H1 (cell line): ENCODE results near the gene VAV2. TPM values are rescaled to one million over a fixed set of nuclear protein-coding genes. Genes with fewer than 3 reads are reported as not detected.
A peak's percentile ranks its signal among the peaks of the same experiment; 100 is the strongest.

Experiments
- CTCF ChIA-PET: fragments of 300-600 bp; sonication (Branson Sonifier 250); formaldehyde crosslinking; loops from one replicate; lab custom pipeline; 2021; ENCODE audit not compliant: partially characterized antibody; lab: Charles Lee
- POLR2A ChIA-PET: fragments of 300-600 bp; sonication (Branson Sonifier 250); formaldehyde crosslinking; loops from one replicate; lab custom pipeline; 2021; ENCODE audit warnings: inconsistent platforms; ENCODE audit not compliant: partially characterized antibody; lab: Charles Lee
- DNase-seq, 2 experiments: peaks; one replicate each; pipeline versions ENCODE4 v3.0.0 to v3.0.0-alpha.2; 2010 to 2022; ENCODE audit warnings: low spot score in 2 of 2, low read depth in 1 of 2, mixed read lengths in 1 of 2
- FAIRE-seq: peaks from 2 replicates; lab custom pipeline; 2011; peaks lifted over from hg19 to GRCh38; lab: Jason Lieb, UNC
- H2AFZ ChIP-seq: 2 replicates; pipeline ENCODE4 v1.8.1; 2012; ENCODE audit warnings: low read length, inconsistent platforms
- H2AK5ac ChIP-seq: 2 replicates; pipeline ENCODE4 v1.6.1; 2013; ENCODE audit warnings: low read depth, low read length
- H2BK120ac ChIP-seq: replicated peaks from 2 replicates; pipeline ENCODE3; 2013; ENCODE audit warnings: low read depth, low read length, inconsistent platforms
- H2BK12ac ChIP-seq: 2 replicates; pipeline ENCODE4 v1.6.1; 2013; ENCODE audit warnings: low read depth, low read length
- H2BK15ac ChIP-seq: 2 replicates; pipeline ENCODE4 v1.6.1; 2013; ENCODE audit warnings: low read length
- H2BK20ac ChIP-seq: 2 replicates; pipeline ENCODE4 v1.6.1; 2013; ENCODE audit warnings: low read length
- H2BK5ac ChIP-seq: 2 replicates; pipeline ENCODE4 v1.6.1; 2013; ENCODE audit warnings: low read depth, low read length
- H3K14ac ChIP-seq: 2 replicates; pipeline ENCODE4 v1.6.1; 2013; ENCODE audit warnings: inconsistent platforms; ENCODE audit not compliant: insufficient read length
- H3K18ac ChIP-seq: 2 replicates; pipeline ENCODE4 v1.6.1; 2013; ENCODE audit warnings: low read length; ENCODE audit errors: extremely low read depth
- H3K23ac ChIP-seq: 2 replicates; pipeline ENCODE4 v1.6.1; 2013; ENCODE audit warnings: inconsistent platforms; ENCODE audit not compliant: insufficient read length
- H3K23me2 ChIP-seq: 2 replicates; pipeline ENCODE4 v1.6.1; 2013; ENCODE audit warnings: low read depth, low read length
- H3K27ac ChIP-seq: 2 replicates; pipeline ENCODE4 v1.6.1; 2011; ENCODE audit warnings: low read depth, low read length, inconsistent platforms
- H3K27me3 ChIP-seq, 4 experiments: replicated peaks in 1 of 4; 1 replicate in 1 of 4; 2 replicates in 3 of 4; pipeline versions ENCODE4 v1.6.1 to v1.8.1; 2011 to 2013; ENCODE audit warnings: low read length in 3 of 4, mild to moderate bottlenecking in 3 of 4, inconsistent platforms in 2 of 4, mixed read lengths in 2 of 4, moderate library complexity in 1 of 4; ENCODE audit not compliant: control insufficient read depth in 3 of 4, insufficient read depth in 3 of 4; ENCODE audit errors: extremely low read depth in 1 of 4
- H3K36me3 ChIP-seq, 4 experiments: 2 replicates each; pipeline versions ENCODE4 v1.6.1 to v1.8.1; 2011 to 2013; ENCODE audit warnings: mild to moderate bottlenecking in 4 of 4, low read length in 3 of 4, moderate library complexity in 2 of 4, control low read depth in 1 of 4, inconsistent platforms in 1 of 4; ENCODE audit not compliant: insufficient read depth in 4 of 4, control insufficient read depth in 2 of 4
- H3K4ac ChIP-seq: replicated peaks from 2 replicates; pipeline ENCODE3; 2013; ENCODE audit warnings: low read length, low read depth, mixed read lengths, inconsistent platforms; ENCODE audit not compliant: insufficient read length
- H3K4me1 ChIP-seq, 4 experiments: replicated peaks in 1 of 4; 1 replicate in 1 of 4; 2 replicates in 3 of 4; pipeline versions ENCODE4 v1.6.1 to v1.8.1; 2011 to 2013; ENCODE audit warnings: low read length in 3 of 4, inconsistent platforms in 2 of 4, mixed read lengths in 1 of 4; ENCODE audit not compliant: insufficient read depth in 4 of 4, control insufficient read depth in 3 of 4
- H3K4me2 ChIP-seq, 2 experiments: 2 replicates each; pipeline versions ENCODE4 v1.6.1 to v1.8.1; 2011 to 2013; ENCODE audit warnings: low read depth in 2 of 2, low read length in 2 of 2, control low read depth in 1 of 2, inconsistent platforms in 1 of 2, mild to moderate bottlenecking in 1 of 2; ENCODE audit not compliant: insufficient read depth in 1 of 2
- H3K4me3 ChIP-seq, 4 experiments: fragments of 200-600, 300-600 bp in 1 of 4; sonication (generic), shearing (Covaris generic), sonication (Bioruptor Twin) in 1 of 4; 2 replicates each; pipeline versions ENCODE4 v1.5.1 to v1.8.1; 2011 to 2016; ENCODE audit warnings: low read length in 4 of 4, low read depth in 3 of 4, control low read depth in 2 of 4, inconsistent platforms in 2 of 4, mild to moderate bottlenecking in 2 of 4, mixed read lengths in 1 of 4, moderate library complexity in 1 of 4; ENCODE audit not compliant: insufficient read depth in 2 of 4; ENCODE audit errors: extremely low read depth in 1 of 4
- H3K56ac ChIP-seq: replicated peaks from 2 replicates; pipeline ENCODE3; 2013; ENCODE audit warnings: low read depth, mild to moderate bottlenecking, mixed read lengths, low read length, inconsistent platforms; ENCODE audit not compliant: insufficient read length
- H3K79me1 ChIP-seq: 2 replicates; pipeline ENCODE4 v1.6.1; 2013; ENCODE audit warnings: low read depth, low read length, control low read depth
- H3K79me2 ChIP-seq, 2 experiments: 2 replicates each; pipeline versions ENCODE4 v1.6.1 to v1.8.1; 2012 to 2013; ENCODE audit warnings: low read length in 2 of 2, mild to moderate bottlenecking in 2 of 2, inconsistent platforms in 1 of 2; ENCODE audit not compliant: insufficient read depth in 2 of 2, control insufficient read depth in 1 of 2
- H3K9ac ChIP-seq, 4 experiments: replicated peaks in 1 of 4; 1 replicate in 1 of 4; 2 replicates in 3 of 4; pipeline versions ENCODE4 v1.6.1 to v1.8.1; 2011 to 2013; ENCODE audit warnings: low read depth in 3 of 4, low read length in 3 of 4, control low read depth in 2 of 4, mild to moderate bottlenecking in 2 of 4, moderate library complexity in 2 of 4, inconsistent platforms in 1 of 4; ENCODE audit errors: extremely low read depth in 1 of 4
- H3K9me3 ChIP-seq, 2 experiments: 2 replicates each; pipeline versions ENCODE4 v1.6.1 to v1.8.1; 2012 to 2013; ENCODE audit warnings: mild to moderate bottlenecking in 2 of 2, moderate library complexity in 2 of 2, control low read depth in 1 of 2, inconsistent platforms in 1 of 2, low read depth in 1 of 2, low read length in 1 of 2, mixed read lengths in 1 of 2; ENCODE audit not compliant: insufficient read depth in 2 of 2
- H4K20me1 ChIP-seq, 2 experiments: replicated peaks in 1 of 2; 2 replicates each; pipeline versions ENCODE3 to v1.8.1; 2011 to 2013; ENCODE audit warnings: inconsistent platforms in 2 of 2, low read length in 2 of 2, mild to moderate bottlenecking in 1 of 2; ENCODE audit not compliant: insufficient read depth in 2 of 2, control insufficient read depth in 1 of 2
- H4K5ac ChIP-seq: 2 replicates; pipeline ENCODE4 v1.6.1; 2013; ENCODE audit warnings: low read length, low read depth, mixed read lengths, inconsistent platforms; ENCODE audit not compliant: insufficient read length
- H4K8ac ChIP-seq: 2 replicates; pipeline ENCODE4 v1.8.0; 2013; ENCODE audit warnings: mild to moderate bottlenecking, moderate library complexity, low read length, inconsistent platforms; ENCODE audit not compliant: insufficient read depth; ENCODE audit errors: extremely low read depth
- H4K91ac ChIP-seq: replicated peaks from 2 replicates; pipeline ENCODE3; 2013; ENCODE audit warnings: low read length, mixed read lengths, inconsistent platforms; ENCODE audit not compliant: insufficient read length
- SP4 ChIP-seq: IDR thresholded peaks from 2 replicates; pipeline ENCODE4 v1.6.1; 2012; ENCODE audit warnings: low read length, inconsistent platforms
- WGBS, 2 experiments: shearing (Covaris generic) in 1 of 2; methylation state at CpG; one replicate each; pipeline versions ENCODE4 v1.1.6 to v1.1.7; 2013 to 2015; ENCODE audit warnings: low lambda C conversion rate in 2 of 2, mixed read lengths in 2 of 2, inconsistent platforms in 1 of 2, low coverage in 1 of 2, missing lambda C conversion rate in 1 of 2; ENCODE audit not compliant: insufficient replicate concordance in 2 of 2, insufficient coverage in 1 of 2, insufficient read length in 1 of 2; ENCODE audit errors: extremely low coverage in 1 of 2, missing lambda C conversion rate in 1 of 2; 5-methylcytosine and 5-hydroxymethylcytosine counted together
- polyA plus RNA-seq, 7 experiments: library from polyadenylated mRNA; depleted of rRNA in 3 of 7; stranded (reverse) in 5 of 7; unstranded in 2 of 7; fragments of >200 nt in 5 of 7; fragments of 200-250 nt in 2 of 7; gene quantifications; 1 replicate in 5 of 7; 2 replicates in 1 of 7; 4 replicates in 1 of 7; pipeline versions ENCODE4 v1.2.1 to v1.2.3, GENCODE V29; 2011 to 2013; ENCODE audit warnings: missing spikeins in 2 of 7, mixed read lengths in 2 of 7
- total RNA-seq: library from RNA; stranded (reverse); fragmentation: NEBNext Ultra II Directional; extraction: Animal tissue kit (Norgen Biotek cat#: 25700); gene quantifications from 2 replicates; pipeline ENCODE4 v1.2.1, GENCODE V29; 2021

Gene VAV2
- total and polyA plus RNA-seq, 2 of the 8 experiments (the other 6 are each of a cell fraction or from before 2014, with no cell fraction given): 13.6 to 37.6 TPM

DNA sequence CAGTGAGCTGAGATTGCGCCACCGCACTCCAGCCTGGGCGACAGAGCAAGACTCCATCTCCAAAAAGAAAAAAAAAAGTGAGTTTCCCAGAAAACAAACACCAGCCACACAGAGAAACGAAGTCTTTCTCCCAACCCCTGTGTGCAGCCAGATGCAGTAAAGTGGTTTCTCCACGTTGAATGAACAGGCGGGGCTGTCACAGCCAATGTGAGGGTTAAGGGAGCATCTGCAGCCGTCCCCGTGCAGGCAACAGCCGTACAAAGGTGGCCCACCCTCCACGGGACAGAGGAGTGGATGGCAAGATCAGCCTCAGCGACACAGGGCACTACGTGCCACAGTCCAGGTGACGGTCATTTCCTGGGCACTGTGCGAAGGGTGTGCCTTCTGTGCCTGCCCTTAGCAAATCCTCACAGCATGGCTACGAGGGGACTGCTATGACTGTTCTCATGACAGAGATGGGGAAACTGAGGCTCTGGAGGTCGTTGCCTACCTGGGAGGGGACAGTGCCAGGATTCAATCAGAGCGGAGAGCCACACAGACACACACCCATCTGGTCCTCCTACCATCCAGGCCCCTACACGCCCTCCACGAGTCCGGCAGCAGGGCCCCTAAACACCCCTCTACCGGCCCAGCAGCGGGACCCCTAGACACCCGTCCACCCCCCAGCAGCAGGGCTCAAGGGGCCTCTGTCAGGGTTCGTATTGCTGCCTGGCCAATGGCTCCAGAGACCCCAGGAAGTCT, 2.3 kb downstream of the VAV2 start:
- Histone ChIP-seq H4K91ac (peak overlapping the region; percentile 3), H2BK20ac (no peak overlapping the region), H3K9ac (no peak overlapping the region), H4K8ac (no peak overlapping the region), H3K23ac (no peak overlapping the region), H3K4me3 (peak overlapping the region in 2 of 4 experiments; percentile 64 to 93; a peak in 3 of 8 replicates), H3K18ac (no peak overlapping the region), H3K79me1 (peaks cover 12% of the 10 kb centered on the region; the same call in 1 of the 2 replicates), H3K36me3 (no peaks in the 10 kb centered on the region), H2BK5ac (no peak overlapping the region), H3K23me2 (peaks cover 4% of the 10 kb centered on the region; the same call in 1 of the 2 replicates), H3K4me1 (peaks cover 0 to 20% (median 14%) of the 10 kb centered on the region in 4 experiments; a peak in 5 of 7 replicates), H4K20me1 (peaks cover 23 to 32% of the 10 kb centered on the region in 2 experiments), H2BK12ac (peak overlapping the region; percentile 92; the same call in 1 of the 2 replicates), H3K4ac (no peak overlapping the region), H2AK5ac (0 out of 2 replicates have a peak overlapping the region, but pooled peaks have one; percentile 7), H3K79me2 (peaks cover 20 to 60% of the 10 kb centered on the region in 2 experiments; a peak in 3 of 4 replicates), H2BK15ac (0 out of 2 replicates have a peak overlapping the region, but pooled peaks have one; percentile 25), H3K27me3 (no peaks in the 10 kb centered on the region), H2AFZ (no peak overlapping the region), H3K9me3 (no peaks in the 10 kb centered on the region), H3K56ac (no peak overlapping the region), H4K5ac (peak overlapping the region; percentile 15), H3K14ac (no peak overlapping the region), H3K4me2 (peak overlapping the region; percentile 78 to 88; a peak in 3 of 4 replicates), H3K27ac (no peak overlapping the region), H2BK120ac (no peak overlapping the region)
- CTCF ChIA-PET: interaction anchor here (1.6 to 1.9 kb wide), 2 partner anchors 186 to 208 kb away, joined by 4 to 9 read pairs; no protein-coding TSS in a partner anchor
- WGBS, 2 experiments: 91% methylated on average over 20 of the region's 24 CpGs; no CpG with 5 or more reads in 1 of the 2 experiments
- no peak for FAIRE-seq
- DNase-seq: no peak
- POLR2A ChIA-PET: no interaction called here
- TF ChIP-seq SP4: no peak
